Retinal pigment epithelial cell (primary cell): ENCODE data around the gene FAH.

Source experiments
- DNase-seq: peaks from one replicate; pipeline ENCODE4 v3.0.0-alpha.2; 2010; ENCODE audit warnings: low read depth
- H3K4me3 ChIP-seq: 2 replicates; pipeline ENCODE4 v1.5.1; 2011; ENCODE audit warnings: mild to moderate bottlenecking, low read length, control low read depth, moderate library complexity
- TF ChIP-seq, protein P1 (sequence below): conservative IDR thresholded peaks from 2 replicates; pipeline ENCODE4 v1.5.1; 2011; ENCODE audit warnings: low read depth, low read length, control low read depth, inconsistent platforms

The FAH gene

DNA sequence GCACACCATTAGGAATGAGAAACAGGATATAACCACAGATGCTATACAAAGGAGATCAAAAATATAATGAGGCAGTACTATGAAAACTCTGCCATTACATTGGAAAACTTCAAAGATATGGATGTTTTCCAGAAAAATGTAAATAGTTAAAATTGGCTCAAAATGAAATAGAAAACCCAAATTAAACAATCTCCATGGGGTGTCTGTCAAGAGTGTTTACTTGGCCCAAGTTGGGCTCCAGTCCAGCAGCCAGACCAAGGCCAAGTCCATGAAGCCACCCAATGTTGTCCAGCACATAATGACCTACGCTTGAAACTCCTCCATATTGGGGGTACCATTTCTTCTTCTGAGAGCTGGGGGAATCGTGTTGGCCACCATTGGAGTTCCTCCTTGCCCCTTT is 62.1 kb downstream of the FAH start:
- no peak for DNase-seq
- TF ChIP-seq, protein P1, sequence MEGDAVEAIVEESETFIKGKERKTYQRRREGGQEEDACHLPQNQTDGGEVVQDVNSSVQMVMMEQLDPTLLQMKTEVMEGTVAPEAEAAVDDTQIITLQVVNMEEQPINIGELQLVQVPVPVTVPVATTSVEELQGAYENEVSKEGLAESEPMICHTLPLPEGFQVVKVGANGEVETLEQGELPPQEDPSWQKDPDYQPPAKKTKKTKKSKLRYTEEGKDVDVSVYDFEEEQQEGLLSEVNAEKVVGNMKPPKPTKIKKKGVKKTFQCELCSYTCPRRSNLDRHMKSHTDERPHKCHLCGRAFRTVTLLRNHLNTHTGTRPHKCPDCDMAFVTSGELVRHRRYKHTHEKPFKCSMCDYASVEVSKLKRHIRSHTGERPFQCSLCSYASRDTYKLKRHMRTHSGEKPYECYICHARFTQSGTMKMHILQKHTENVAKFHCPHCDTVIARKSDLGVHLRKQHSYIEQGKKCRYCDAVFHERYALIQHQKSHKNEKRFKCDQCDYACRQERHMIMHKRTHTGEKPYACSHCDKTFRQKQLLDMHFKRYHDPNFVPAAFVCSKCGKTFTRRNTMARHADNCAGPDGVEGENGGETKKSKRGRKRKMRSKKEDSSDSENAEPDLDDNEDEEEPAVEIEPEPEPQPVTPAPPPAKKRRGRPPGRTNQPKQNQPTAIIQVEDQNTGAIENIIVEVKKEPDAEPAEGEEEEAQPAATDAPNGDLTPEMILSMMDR: no peak
- no peak overlapping the region for H3K4me3 ChIP-seq

DNA sequence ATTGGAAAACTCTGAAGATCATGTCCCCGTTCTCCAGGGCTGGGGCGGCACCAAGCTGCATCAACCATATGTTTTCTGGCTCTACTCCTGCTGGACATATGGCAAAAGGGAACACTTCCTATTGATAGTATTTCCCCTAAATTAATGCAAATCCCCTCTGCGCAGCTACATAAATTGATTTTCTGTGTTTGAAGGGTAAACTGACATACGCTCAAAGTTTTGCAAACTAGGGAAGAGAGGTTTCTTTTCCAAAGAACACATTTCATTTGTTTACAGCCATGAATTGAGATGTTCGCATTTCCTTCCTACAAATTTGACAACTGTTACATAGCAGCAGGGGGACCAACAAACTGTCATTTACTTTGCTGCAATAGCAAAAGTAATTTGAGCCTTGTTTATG is 63.3 kb downstream of the FAH start:
- no peak overlapping the region for H3K4me3 ChIP-seq
- TF ChIP-seq, protein P1: no peak
- DNase-seq: no peak

DNA sequence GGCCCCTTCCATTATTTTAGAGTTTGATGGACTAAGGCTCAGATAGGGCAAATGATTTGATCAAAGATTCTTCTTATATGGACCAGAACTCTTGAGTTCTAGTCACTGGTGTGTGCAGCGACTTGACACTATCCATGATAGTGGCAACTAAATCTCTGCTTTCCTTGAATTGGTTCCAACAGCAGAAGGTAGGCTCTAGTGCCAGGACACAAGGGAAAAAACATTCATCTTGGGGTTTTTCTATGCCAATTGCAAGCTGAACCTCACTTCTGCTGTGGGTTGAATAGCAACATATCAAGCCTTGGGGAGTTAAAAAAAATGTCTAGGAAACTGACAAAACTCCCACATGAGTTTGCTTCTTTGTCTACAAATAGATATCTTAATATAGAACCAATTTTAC is 64.1 kb downstream of the FAH start:
- TF ChIP-seq, protein P1: no peak

DNA sequence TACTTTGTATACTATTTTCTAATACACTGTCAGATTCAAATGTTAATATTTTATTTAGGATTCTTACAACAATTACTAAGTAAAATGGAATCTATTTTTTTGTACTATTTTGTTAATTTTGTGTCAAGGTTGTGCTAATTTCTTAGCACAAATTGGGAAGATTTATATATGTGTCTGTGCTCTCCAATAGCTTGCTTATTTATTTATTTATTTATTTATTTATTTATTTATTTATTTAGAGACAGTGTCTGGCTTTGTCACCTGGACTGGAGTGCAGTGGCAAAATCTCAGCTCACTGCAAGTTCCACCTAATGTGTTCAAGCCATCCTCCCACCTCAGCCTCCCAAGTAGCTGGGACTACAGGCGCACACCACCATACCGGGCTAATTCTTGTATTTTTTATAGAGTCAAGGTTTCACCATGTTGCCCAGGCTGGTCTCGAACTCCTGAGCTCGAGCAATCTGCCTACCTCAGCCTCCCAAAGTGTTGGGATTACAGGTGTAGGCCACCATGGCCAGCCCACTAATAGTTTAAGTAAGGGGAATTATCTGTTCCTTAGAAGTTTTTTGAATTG is 64.6 kb downstream of the FAH start:
- TF ChIP-seq, protein P1: no peak
- DNase-seq: no peak
- no peak overlapping the region for H3K4me3 ChIP-seq

More for the DNA sequence above, 64.1 kb downstream of the FAH start:
- no peak for DNase-seq
- no peak overlapping the region for H3K4me3 ChIP-seq

DNA sequence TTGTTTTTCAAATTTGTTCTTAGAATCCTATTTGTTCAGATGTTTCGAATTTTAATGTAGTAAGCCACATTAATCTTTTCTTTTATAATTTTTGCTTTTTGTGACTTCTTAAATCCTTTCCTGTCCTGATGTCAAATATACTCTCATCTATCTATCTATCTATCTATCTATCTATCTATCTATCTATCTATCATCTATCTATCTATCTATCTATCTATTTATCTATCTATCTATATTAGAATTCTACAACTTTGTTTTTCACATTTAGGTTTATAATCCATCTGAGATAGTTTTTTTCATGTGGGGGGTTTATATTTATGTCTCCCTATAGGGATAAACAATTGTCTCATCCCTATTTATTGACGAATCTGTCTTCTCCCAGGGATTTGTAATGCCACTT is 67.2 kb downstream of the FAH start:
- H3K4me3 ChIP-seq: no peak overlapping the region
- TF ChIP-seq, protein P1: no peak
- no peak for DNase-seq

DNA sequence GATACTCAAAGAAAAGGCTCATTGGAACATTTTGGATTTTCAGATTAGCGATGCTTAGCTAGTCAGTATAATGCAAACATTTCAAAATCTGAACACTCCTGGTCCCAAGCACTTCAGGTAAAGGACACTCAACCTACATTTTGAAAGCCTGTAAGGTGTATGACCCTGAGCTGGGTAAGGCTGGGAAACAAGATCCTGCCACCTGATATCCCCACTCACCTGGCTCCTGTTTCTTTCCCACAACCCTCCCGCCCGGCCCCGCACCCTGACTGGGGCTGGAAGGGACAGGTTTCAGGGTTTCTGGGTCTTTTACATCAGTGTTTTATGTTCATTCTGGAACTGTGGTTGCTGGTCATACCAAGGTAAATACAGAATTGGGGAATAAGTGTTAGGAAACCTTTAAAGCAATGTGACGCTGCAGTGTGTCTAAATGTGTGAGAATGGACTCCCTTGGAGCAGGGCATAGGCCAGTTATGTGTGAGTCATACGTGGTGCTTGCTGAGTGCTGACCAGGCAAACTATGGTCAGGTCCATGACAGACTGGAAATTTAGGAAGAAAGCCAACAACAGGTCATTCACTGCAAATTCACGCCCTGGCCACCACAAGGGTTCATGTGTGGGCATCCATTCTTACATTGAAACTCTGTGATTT is 76.3 kb downstream of the FAH start:
- TF ChIP-seq, protein P1: no peak
- no peak overlapping the region for H3K4me3 ChIP-seq
- peak; percentile 23 for DNase-seq

DNA sequence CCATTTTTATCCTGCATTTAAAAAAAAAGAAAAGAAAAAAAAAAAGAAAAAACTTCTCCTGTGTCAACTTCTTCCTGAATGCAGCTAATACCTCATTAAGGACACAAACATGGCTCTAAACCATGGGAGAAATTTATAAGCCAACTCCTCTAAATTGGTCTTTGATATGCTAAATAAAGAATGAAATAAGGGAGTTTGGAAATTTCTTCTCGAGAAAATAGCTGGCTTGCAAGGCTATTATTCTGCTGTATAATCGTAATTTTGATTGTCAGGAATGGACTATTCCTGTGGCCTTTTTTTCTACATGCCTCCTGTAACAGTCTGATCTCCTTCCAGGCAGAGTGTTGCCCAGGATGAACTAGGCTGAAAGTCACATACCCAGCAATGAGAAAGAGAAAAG is 78.6 kb downstream of the FAH start:
- no peak for DNase-seq
- no peak overlapping the region for H3K4me3 ChIP-seq
- TF ChIP-seq, protein P1: no peak
